Measurements from ENCODE around the gene SFXN5. TPM values are rescaled to one million over a fixed set of nuclear protein-coding genes. Genes with fewer than 3 reads are reported as not detected.

The SFXN5 gene
- total and polyA plus RNA-seq, 2 of the 8 experiments (the other 6 are each of a cell fraction or from before 2014, with no cell fraction given): 29.3 to 33.1 TPM

DNA sequence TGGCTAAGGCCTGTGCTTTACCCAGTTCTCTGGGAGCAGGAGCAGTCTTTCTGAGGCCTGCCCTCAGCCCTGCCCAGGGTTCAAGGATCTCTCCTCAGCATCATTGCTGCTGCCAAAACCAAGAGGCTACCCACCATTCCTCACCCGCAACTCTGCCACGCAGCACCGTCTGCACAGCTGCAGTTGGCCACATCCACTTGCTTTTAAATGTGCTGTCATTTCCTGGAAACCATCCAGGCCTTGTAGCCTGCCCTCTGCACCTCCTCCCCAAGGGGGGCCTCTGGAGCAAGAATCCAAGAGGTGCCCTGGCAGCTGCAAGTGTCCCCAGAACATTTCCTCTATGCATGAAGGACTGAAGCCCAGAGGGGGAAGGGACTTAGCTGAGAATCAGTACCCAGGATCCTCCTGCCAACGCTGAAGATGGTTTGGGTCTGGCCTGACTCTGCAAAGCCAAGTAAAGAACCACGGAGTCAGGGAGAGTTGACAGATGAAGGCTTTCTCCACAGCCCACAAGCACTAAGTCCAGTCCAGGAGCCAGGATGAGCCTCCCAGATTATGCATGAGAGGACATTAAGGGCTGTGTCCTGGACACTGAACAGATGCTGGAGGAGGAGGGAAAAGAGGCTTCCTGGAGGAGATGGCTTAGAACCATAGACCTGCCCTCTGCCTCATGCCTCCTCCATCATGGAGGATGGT is 139.3 kb downstream of the SFXN5 start (continued):
- TF ChIP-seq, protein P1, sequence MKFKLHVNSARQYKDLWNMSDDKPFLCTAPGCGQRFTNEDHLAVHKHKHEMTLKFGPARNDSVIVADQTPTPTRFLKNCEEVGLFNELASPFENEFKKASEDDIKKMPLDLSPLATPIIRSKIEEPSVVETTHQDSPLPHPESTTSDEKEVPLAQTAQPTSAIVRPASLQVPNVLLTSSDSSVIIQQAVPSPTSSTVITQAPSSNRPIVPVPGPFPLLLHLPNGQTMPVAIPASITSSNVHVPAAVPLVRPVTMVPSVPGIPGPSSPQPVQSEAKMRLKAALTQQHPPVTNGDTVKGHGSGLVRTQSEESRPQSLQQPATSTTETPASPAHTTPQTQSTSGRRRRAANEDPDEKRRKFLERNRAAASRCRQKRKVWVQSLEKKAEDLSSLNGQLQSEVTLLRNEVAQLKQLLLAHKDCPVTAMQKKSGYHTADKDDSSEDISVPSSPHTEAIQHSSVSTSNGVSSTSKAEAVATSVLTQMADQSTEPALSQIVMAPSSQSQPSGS (IDR thresholded peaks at IDR 0.05; ENCODE audit: low read length): no peak
